GM12878 (cell line): ENCODE measurements around the gene AGK. TPM values are rescaled to one million over a fixed set of nuclear protein-coding genes. Genes with fewer than 3 reads are reported as not detected.
A peak's percentile ranks its signal among the peaks of the same experiment; 100 is the strongest.

Experiments
- ATAC-seq: fragments of 200-7000 bp; cut with Tn5 transposase; 3 replicates; pipeline ENCODE4 v1.9.1; 2020; ENCODE audit warnings: mild to moderate bottlenecking, moderate library complexity
- BruUV-seq: library from RNA; stranded (reverse); fragments of 400-500 nt; replicated peaks from 2 replicates; lab custom pipeline; 2021; lab: Mats Ljungman, UMichigan
- CTCF ChIA-PET: fragments of 300-600 bp; sonication (Branson Sonifier 250); formaldehyde crosslinking; extraction: SDS; loops from one replicate; lab custom pipeline; 2021; ENCODE audit warnings: inconsistent platforms; lab: Yijun Ruan, JAX
- POLR2A ChIA-PET: fragments of 350-600 bp; formaldehyde crosslinking; extraction: SDS; loops from one replicate; lab custom pipeline; 2021; ENCODE audit warnings: inconsistent platforms; lab: Charles Lee
- RAD21 ChIA-PET: fragments of 300-600 bp; sonication (Branson Sonifier 250); formaldehyde crosslinking; loops from one replicate; lab custom pipeline; 2023; ENCODE audit warnings: antibody characterized with exemption; ENCODE audit not compliant: unreplicated experiment; lab: Charles Lee
- SMC1A ChIA-PET: fragments of 300-600 bp; sonication (Branson Sonifier 250); formaldehyde crosslinking; loops from one replicate; lab custom pipeline; 2023; ENCODE audit not compliant: unreplicated experiment, uncharacterized antibody; lab: Charles Lee
- DNase-seq: peaks from one replicate; pipeline ENCODE4 v3.0.0-alpha.2; 2011; ENCODE audit warnings: low read depth, low spot score
- FAIRE-seq: peaks from 3 replicates; lab custom pipeline; 2011; peaks lifted over from hg19 to GRCh38; lab: Jason Lieb, UNC
- H2AFZ ChIP-seq: 2 replicates; pipeline ENCODE4 v1.6.0; 2011; ENCODE audit warnings: low read depth, low read length, control low read depth; ENCODE audit not compliant: control insufficient read depth
- H3K27ac ChIP-seq: 2 replicates; pipeline ENCODE4 v1.5.1; 2011; ENCODE audit warnings: control low read depth; ENCODE audit not compliant: control insufficient read depth, insufficient read depth
- H3K27me3 ChIP-seq, 2 experiments: replicated peaks in 1 of 2; 2 replicates each; pipeline versions ENCODE4 v1.6.0 to v1.6.1; 2011; ENCODE audit warnings: low read length in 1 of 2; ENCODE audit not compliant: control insufficient read depth in 2 of 2, insufficient read depth in 2 of 2
- H3K36me3 ChIP-seq, 2 experiments: 2 replicates each; pipeline ENCODE4 v1.5.1; 2011; ENCODE audit warnings: low read length in 1 of 2; ENCODE audit not compliant: control insufficient read depth in 2 of 2, insufficient read depth in 2 of 2
- H3K4me1 ChIP-seq: 2 replicates; pipeline ENCODE4 v1.6.1; 2011; ENCODE audit warnings: mild to moderate bottlenecking, low read length, moderate library complexity, mixed read lengths; ENCODE audit not compliant: control insufficient read depth, insufficient read depth
- H3K4me2 ChIP-seq: 2 replicates; pipeline ENCODE4 v1.6.0; 2011; ENCODE audit warnings: control low read depth; ENCODE audit not compliant: control insufficient read depth, insufficient read depth
- H3K4me3 ChIP-seq: fragments of 200-600 bp; sonication (generic); 2 replicates; pipeline ENCODE4 v1.5.1; 2016
- H3K79me2 ChIP-seq: 2 replicates; pipeline ENCODE4 v1.6.0; 2011; ENCODE audit warnings: low read length; ENCODE audit not compliant: control insufficient read depth, insufficient read depth
- H3K9ac ChIP-seq: 2 replicates; pipeline ENCODE4 v1.8.0; 2011; ENCODE audit warnings: low read length, control low read depth, mixed read lengths; ENCODE audit not compliant: control insufficient read depth, insufficient read depth
- H3K9me3 ChIP-seq: replicated peaks from 3 replicates; pipeline ENCODE4 v1.5.1; 2011; ENCODE audit warnings: mild to moderate bottlenecking, low read length; ENCODE audit not compliant: control insufficient read depth, insufficient read depth
- H4K20me1 ChIP-seq: 2 replicates; pipeline ENCODE4 v1.6.0; 2011; ENCODE audit not compliant: control insufficient read depth, insufficient read depth
- STAT1 ChIP-seq: fragments of 450-650 bp; conservative IDR thresholded peaks from 2 replicates; pipeline ENCODE4 v1.6.1; 2014; ENCODE audit warnings: antibody characterized with exemption, mild to moderate bottlenecking
- WGBS: methylation state at CpG from one replicate; pipeline ENCODE4 v1.1.6; 2016; ENCODE audit warnings: low lambda C conversion rate; ENCODE audit not compliant: insufficient replicate concordance, insufficient coverage; ENCODE audit errors: missing lambda C conversion rate; 5-methylcytosine and 5-hydroxymethylcytosine counted together
- in situ Hi-C: fragments of 300-500 bp; cut with MboI; formaldehyde crosslinking; loops from 9 replicates; pipeline ENCODE4 v1.14.3; 2018; ENCODE audit warnings: mixed read lengths
- intact Hi-C: fragments of 100-400 bp; cut with micrococcal nuclease; formaldehyde crosslinking; loops from one replicate; pipeline ENCODE4 v1.14.2; 2022; ENCODE audit not compliant: unreplicated experiment
- polyA plus RNA-seq, 11 experiments: library from polyadenylated mRNA; depleted of rRNA in 4 of 11; unstranded in 6 of 11; stranded (reverse) in 5 of 11; fragments of >200 nt; fragmentation: Nextera tagmentation in 4 of 11; fragmentation: Illumina TruSeq in 1 of 11; extraction: Ambion mirVana in 4 of 11; extraction: Trizol in 1 of 11; gene quantifications; 1 replicate in 1 of 11; 2 replicates in 10 of 11; pipeline versions ENCODE4 v1.2.1 to v1.2.3, GENCODE V29; 2011 to 2016; ENCODE audit warnings: inconsistent platforms in 2 of 11, missing spikeins in 2 of 11, low read depth in 1 of 11
- total RNA-seq, 4 experiments: library from RNA; depleted of rRNA in 3 of 4; stranded (reverse); fragments of >200 nt in 3 of 4; fragmentation: Illumina TruSeq in 1 of 4; extraction: Trizol in 1 of 4; gene quantifications; 2 replicates each; pipeline versions ENCODE4 v1.2.1 to v1.2.3, GENCODE V29; 2013 to 2021
- TF ChIP-seq, protein P1 (sequence below): fragments of 450-650 bp; formaldehyde crosslinking; IDR thresholded peaks from 2 replicates; pipeline ENCODE4 v1.4.0; 2020; ENCODE audit warnings: mild to moderate bottlenecking, moderate library complexity
- TF ChIP-seq, protein P2 (sequence below): fragments of 450-650 bp; IDR thresholded peaks from 2 replicates; pipeline ENCODE4 v1.6.1; 2017; ENCODE audit warnings: low read depth, mild to moderate bottlenecking, moderate library complexity

The AGK gene
- total and polyA plus RNA-seq, 10 of the 15 experiments (the other 5 are each of a cell fraction or from before 2014, with no cell fraction given), result 32.5 to 85.6 (median 47.8) TPM

DNA sequence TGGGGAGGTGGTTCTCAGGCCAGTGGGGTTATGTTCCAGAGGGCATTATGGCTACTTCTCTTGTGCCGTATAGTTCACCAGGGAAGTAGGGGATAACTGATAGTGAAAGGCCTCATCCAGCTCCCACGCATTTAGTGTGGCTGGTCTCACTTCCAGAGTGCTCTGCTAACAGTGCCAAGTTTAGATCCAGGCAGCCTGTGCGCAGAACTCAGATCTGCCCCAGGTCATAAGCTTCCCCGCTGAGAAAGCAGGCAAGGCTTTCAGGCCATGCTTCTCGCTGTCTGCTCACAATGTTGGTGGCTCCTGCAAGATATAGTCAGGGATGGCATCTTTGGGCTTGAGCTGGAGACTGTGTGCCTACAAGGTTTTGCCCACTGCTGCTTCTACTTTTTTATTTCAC is 11.3 kb downstream of the AGK start (continued):
- TF ChIP-seq, protein P1, sequence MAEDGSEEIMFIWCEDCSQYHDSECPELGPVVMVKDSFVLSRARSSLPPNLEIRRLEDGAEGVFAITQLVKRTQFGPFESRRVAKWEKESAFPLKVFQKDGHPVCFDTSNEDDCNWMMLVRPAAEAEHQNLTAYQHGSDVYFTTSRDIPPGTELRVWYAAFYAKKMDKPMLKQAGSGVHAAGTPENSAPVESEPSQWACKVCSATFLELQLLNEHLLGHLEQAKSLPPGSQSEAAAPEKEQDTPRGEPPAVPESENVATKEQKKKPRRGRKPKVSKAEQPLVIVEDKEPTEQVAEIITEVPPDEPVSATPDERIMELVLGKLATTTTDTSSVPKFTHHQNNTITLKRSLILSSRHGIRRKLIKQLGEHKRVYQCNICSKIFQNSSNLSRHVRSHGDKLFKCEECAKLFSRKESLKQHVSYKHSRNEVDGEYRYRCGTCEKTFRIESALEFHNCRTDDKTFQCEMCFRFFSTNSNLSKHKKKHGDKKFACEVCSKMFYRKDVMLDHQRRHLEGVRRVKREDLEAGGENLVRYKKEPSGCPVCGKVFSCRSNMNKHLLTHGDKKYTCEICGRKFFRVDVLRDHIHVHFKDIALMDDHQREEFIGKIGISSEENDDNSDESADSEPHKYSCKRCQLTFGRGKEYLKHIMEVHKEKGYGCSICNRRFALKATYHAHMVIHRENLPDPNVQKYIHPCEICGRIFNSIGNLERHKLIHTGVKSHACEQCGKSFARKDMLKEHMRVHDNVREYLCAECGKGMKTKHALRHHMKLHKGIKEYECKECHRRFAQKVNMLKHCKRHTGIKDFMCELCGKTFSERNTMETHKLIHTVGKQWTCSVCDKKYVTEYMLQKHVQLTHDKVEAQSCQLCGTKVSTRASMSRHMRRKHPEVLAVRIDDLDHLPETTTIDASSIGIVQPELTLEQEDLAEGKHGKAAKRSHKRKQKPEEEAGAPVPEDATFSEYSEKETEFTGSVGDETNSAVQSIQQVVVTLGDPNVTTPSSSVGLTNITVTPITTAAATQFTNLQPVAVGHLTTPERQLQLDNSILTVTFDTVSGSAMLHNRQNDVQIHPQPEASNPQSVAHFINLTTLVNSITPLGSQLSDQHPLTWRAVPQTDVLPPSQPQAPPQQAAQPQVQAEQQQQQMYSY (CRISPR knock-in tag), result no peak

DNA sequence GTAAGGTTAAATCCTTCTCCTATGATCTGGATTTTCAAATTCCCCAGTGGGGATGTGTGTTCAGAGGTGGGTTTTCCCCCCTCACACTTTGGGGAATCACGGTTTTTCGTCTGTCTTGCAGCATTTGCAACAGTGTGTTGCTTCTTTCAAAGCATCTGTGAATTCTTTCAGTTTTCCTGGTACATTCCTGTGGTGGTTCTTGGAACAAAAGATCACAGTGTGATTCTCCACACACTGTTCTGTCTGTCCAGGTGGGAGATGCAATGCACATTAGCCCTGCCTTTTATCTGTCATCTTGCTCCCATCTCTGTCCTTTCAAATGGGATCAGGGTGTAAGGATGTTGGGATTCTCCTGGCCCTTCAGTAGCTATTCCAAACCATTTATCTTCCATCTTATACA is 11.8 kb downstream of the AGK start:
- CTCF ChIA-PET, result no interaction called here
- no peak for FAIRE-seq

More for the DNA sequence above, 11.8 kb downstream of the AGK start:
- POLR2A ChIA-PET, result no interaction called here
- no peak for DNase-seq
- no peak for TF ChIP-seq STAT1
- TF ChIP-seq, protein P2, sequence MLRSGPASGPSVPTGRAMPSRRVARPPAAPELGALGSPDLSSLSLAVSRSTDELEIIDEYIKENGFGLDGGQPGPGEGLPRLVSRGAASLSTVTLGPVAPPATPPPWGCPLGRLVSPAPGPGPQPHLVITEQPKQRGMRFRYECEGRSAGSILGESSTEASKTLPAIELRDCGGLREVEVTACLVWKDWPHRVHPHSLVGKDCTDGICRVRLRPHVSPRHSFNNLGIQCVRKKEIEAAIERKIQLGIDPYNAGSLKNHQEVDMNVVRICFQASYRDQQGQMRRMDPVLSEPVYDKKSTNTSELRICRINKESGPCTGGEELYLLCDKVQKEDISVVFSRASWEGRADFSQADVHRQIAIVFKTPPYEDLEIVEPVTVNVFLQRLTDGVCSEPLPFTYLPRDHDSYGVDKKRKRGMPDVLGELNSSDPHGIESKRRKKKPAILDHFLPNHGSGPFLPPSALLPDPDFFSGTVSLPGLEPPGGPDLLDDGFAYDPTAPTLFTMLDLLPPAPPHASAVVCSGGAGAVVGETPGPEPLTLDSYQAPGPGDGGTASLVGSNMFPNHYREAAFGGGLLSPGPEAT, result no peak
- TF ChIP-seq, all 136 proteins: peak for 0
- no peak for ATAC-seq
- peaks cover 1 to 14% of the 10 kb centered on the region in 2 experiments; a peak in 3 of 4 replicates for H3K36me3 ChIP-seq
- H3K9ac ChIP-seq, result no peak overlapping the region
- no peak overlapping the region for H2AFZ ChIP-seq
- H3K9me3 ChIP-seq, result peaks cover 40% of the 10 kb centered on the region
- H3K4me3 ChIP-seq, result no peak overlapping the region
- SMC1A ChIA-PET, result interaction anchor here (1.1 kb wide), 2 partner anchors 8 to 19 kb away, joined by 3 to 4 read pairs; no protein-coding TSS in a partner anchor
- no peaks in the 10 kb centered on the region for H4K20me1 ChIP-seq
- RAD21 ChIA-PET, result no interaction called here
- WGBS, result 7% methylated on average over 2 of the region's 2 CpGs
- H3K4me2 ChIP-seq, result no peak overlapping the region
- intact Hi-C loops, result no loop called here
- no peaks in the 10 kb centered on the region for H3K27me3 ChIP-seq
- in situ Hi-C loops, result loop anchor here (10.0 kb wide), 1 partner anchor 1242 kb away; no protein-coding TSS in a partner anchor
- H3K4me1 ChIP-seq, result peaks cover 17% of the 10 kb centered on the region
- peak overlapping the region; percentile 37; the same call in 1 of the 2 replicates for H3K27ac ChIP-seq
- H3K79me2 ChIP-seq, result peaks cover 4% of the 10 kb centered on the region
- no TSS peak for BruUV-seq
